Prostate gland (tissue), 2 donors: ENCODE data around the gene IL1RAPL2. TPM values are rescaled to one million over a fixed set of nuclear protein-coding genes. Genes with fewer than 3 reads are reported as not detected.

Source experiments
- DNase-seq: peaks from one replicate; pipeline ENCODE4 v3.0.0-alpha.2; 2019; ENCODE audit warnings: low spot score
- H3K27ac ChIP-seq, 2 donors: fragments of 200-600 bp; sonication (generic); 2 replicates each; pipeline ENCODE4 v1.5.1; 2017 to 2019
- H3K27me3 ChIP-seq: fragments of 200-600 bp; sonication (generic); replicated peaks from 2 replicates; pipeline ENCODE4 v1.5.1; 2019; ENCODE audit not compliant: insufficient read depth
- H3K36me3 ChIP-seq, 2 donors: fragments of 200-600 bp; sonication (generic); 1 replicate in 1 of 2; 2 replicates in 1 of 2; pipeline versions ENCODE4 v1.5.1 to v1.8.1; 2017 to 2019
- H3K4me1 ChIP-seq: fragments of 200-600 bp; sonication (generic); replicated peaks from 2 replicates; pipeline ENCODE4 v1.5.1; 2019
- H3K4me3 ChIP-seq, 2 donors: fragments of 200-600 bp; sonication (generic); 2 replicates each; pipeline ENCODE4 v1.5.1; 2017 to 2019
- H3K9me3 ChIP-seq: fragments of 200-600 bp; sonication (generic); 2 replicates; pipeline ENCODE4 v1.5.1; 2017
- POLR2A ChIP-seq: fragments of 450-650 bp; IDR thresholded peaks from one replicate; pipeline ENCODE4 v1.6.1; 2016; ENCODE audit warnings: antibody characterized with exemption, mild to moderate bottlenecking
- POLR2AphosphoS5 ChIP-seq: sonication (generic); formaldehyde crosslinking; IDR thresholded peaks from one replicate; pipeline ENCODE4 v1.6.1; 2017; ENCODE audit warnings: antibody characterized with exemption
- WGBS: methylation state at CpG from one replicate; pipeline ENCODE4 v1.1.5; 2018; 5-methylcytosine and 5-hydroxymethylcytosine counted together
- intact Hi-C: fragments of 100-400 bp; cut with DNase I; formaldehyde crosslinking; loops from one replicate; pipeline ENCODE4 v1.14.2; 2022
- total RNA-seq, 2 donors: library from RNA; depleted of rRNA; stranded (reverse); fragments of >200 nt; gene quantifications; one replicate each; pipeline ENCODE4 v1.1.0, GENCODE V29; 2016
- TF ChIP-seq, protein P1 (sequence below), 4 experiments: fragments of 200-600 bp in 2 of 4; fragments of 450-650 bp in 2 of 4; sonication (generic) in 2 of 4; IDR thresholded peaks; 1 replicate in 3 of 4; 2 replicates in 1 of 4; pipeline ENCODE4 v1.5.1; 2016 to 2019; ENCODE audit warnings: antibody characterized with exemption in 4 of 4, mild to moderate bottlenecking in 2 of 4, moderate library complexity in 2 of 4

The IL1RAPL2 gene
- total RNA-seq, 2 donors from 2014 or later = 0.51 TPM; not detected in 1

DNA sequence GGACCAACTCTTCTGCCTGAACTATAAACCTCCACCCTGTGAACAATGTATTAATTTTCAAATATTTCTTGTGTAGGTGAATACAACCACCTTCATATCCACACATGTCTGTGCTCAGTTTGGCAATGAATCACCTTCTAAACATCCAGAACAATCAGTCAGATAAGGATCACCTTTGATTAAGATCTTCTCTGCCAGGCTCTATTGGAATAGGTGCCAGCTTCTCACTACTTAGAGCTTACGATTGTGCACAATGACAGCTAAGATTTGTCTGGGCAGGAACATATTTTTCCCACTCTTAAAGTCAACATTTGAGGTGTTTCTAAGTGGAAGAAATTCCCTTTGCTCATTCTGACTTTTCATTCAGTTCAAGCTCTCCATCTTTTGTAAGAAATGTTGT is 237.2 kb downstream of the IL1RAPL2 start:
- no peak for DNase-seq

DNA sequence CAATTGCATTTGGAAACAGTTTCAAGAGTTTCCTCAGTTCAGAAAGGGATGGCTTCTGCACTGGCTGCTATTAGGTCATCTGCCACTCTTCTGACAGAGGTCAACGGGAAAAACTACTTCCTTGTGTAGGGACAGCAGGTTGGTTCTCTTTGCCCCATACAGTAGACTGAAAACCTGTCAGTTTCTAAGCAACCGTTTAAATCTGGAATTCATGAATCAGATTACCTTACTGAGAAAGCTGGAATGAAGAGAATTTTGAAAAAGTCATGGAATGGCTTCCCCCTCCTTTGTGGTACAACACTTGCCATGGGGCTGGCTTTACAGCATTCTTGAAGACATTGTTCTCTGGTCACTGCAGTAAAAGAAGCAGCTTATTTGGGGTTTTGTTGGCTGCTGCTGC is 240.3 kb downstream of the IL1RAPL2 start:
- 35% methylated on average over 2 of the region's 2 CpGs for WGBS
- TF ChIP-seq, protein P1, sequence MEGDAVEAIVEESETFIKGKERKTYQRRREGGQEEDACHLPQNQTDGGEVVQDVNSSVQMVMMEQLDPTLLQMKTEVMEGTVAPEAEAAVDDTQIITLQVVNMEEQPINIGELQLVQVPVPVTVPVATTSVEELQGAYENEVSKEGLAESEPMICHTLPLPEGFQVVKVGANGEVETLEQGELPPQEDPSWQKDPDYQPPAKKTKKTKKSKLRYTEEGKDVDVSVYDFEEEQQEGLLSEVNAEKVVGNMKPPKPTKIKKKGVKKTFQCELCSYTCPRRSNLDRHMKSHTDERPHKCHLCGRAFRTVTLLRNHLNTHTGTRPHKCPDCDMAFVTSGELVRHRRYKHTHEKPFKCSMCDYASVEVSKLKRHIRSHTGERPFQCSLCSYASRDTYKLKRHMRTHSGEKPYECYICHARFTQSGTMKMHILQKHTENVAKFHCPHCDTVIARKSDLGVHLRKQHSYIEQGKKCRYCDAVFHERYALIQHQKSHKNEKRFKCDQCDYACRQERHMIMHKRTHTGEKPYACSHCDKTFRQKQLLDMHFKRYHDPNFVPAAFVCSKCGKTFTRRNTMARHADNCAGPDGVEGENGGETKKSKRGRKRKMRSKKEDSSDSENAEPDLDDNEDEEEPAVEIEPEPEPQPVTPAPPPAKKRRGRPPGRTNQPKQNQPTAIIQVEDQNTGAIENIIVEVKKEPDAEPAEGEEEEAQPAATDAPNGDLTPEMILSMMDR (IDR thresholded peaks at IDR 0.05) = no peak
- TF ChIP-seq POLR2AphosphoS5 = no peak
- no peak for TF ChIP-seq POLR2A
- no peaks in the 10 kb centered on the region for H3K9me3 ChIP-seq
- no peaks in the 10 kb centered on the region for H3K4me1 ChIP-seq
- no peaks in the 10 kb centered on the region for H3K36me3 ChIP-seq
- no peaks in the 10 kb centered on the region for H3K27me3 ChIP-seq
- no peak overlapping the region for H3K27ac ChIP-seq
- H3K4me3 ChIP-seq = no peak overlapping the region
- no peak for DNase-seq
- intact Hi-C loops = no loop called here

More for the DNA sequence above, 237.2 kb downstream of the IL1RAPL2 start:
- intact Hi-C loops = no loop called here
- Histone ChIP-seq H3K27ac (no peak overlapping the region), H3K9me3 (no peaks in the 10 kb centered on the region), H3K27me3 (no peaks in the 10 kb centered on the region), H3K36me3 (no peaks in the 10 kb centered on the region), H3K4me3 (no peak overlapping the region), H3K4me1 (no peaks in the 10 kb centered on the region)
- 70% methylated on average over 1 of the region's 1 CpG for WGBS
- TF ChIP-seq, protein P1 (IDR thresholded peaks at IDR 0.05) = no peak
- TF ChIP-seq POLR2A = no peak
- no peak for TF ChIP-seq POLR2AphosphoS5

DNA sequence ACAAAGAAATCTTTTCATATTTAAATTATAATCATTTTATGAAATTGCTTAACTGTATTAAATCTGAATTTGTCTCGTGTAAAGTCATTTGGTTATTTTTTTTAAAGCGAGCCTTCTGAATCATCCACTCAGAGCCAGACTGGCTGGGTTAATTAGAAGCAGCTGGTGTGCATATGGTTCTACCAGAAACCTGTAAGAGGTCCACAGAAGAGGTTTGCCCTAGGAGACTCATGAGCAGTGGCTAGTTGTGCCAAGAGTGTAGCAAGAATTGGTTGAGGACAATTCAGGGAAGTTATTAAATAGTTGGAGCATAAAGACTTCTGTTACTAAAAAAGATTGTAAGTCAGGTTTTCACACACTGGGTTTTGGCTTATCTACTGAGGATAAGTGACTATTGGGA is 267.4 kb downstream of the IL1RAPL2 start:
- DNase-seq = no peak
- Histone ChIP-seq H3K36me3 (no peaks in the 10 kb centered on the region), H3K4me1 (no peaks in the 10 kb centered on the region), H3K27me3 (no peaks in the 10 kb centered on the region), H3K9me3 (no peaks in the 10 kb centered on the region), H3K4me3 (no peak overlapping the region), H3K27ac (no peak overlapping the region)
- WGBS = 73% methylated on average over 2 of the region's 2 CpGs
- intact Hi-C loops = no loop called here
- TF ChIP-seq POLR2AphosphoS5 (no peak), POLR2A (no peak)
- TF ChIP-seq, protein P1 (IDR thresholded peaks at IDR 0.05) = no peak

DNA sequence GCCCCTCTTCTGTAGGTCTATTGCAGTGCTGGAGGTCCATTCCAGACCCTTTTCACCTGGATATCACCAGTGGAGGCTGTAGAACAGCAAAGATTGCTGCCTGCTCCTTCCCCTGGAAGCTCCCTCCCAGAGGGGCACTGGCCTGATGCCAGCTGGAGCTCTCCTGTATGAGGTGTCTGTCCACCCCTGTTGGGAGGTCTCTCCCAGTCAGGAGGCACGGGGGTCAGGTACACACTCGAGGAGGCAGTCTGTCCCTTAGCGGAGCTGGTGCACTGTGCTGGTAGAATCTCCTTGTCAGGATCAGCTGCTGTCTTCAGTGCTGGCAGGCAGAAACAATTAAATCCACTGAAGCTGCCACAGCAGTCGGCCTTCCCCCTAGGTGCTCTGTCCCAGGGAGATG is 276.6 kb downstream of the IL1RAPL2 start:
- WGBS = 38% methylated on average over 1 of the region's 4 CpGs
- intact Hi-C loops = no loop called here
- no peak for DNase-seq

DNA sequence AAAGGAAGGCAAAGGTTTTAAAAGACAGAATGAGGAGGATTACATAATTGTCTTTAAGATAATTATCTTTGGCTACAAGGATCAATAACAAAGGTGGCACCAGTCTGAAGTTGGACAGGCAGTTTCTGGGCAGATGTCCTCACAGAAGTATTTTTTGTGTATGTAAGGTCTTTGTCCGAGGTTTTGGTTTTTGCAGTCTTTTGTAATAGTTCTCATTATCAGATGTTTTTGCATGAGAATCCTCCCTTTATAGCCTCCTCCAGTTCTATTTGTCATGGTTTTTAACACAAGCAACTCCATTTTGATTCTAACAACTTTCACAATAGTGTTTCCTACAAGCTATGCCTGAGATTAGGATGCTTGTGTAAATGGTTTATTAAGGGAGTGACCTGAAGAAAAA is 286.2 kb downstream of the IL1RAPL2 start:
- H3K4me1 ChIP-seq = no peaks in the 10 kb centered on the region

More for the DNA sequence above, 276.6 kb downstream of the IL1RAPL2 start:
- H3K4me3 ChIP-seq = no peak overlapping the region
- no peaks in the 10 kb centered on the region for H3K9me3 ChIP-seq
- H3K27me3 ChIP-seq = no peaks in the 10 kb centered on the region
- H3K4me1 ChIP-seq = no peaks in the 10 kb centered on the region
- TF ChIP-seq POLR2AphosphoS5 (no peak), POLR2A (no peak)
- TF ChIP-seq, protein P1 (IDR thresholded peaks at IDR 0.05) = no peak
- no peak overlapping the region for H3K27ac ChIP-seq
- no peaks in the 10 kb centered on the region for H3K36me3 ChIP-seq

More for the DNA sequence above, 286.2 kb downstream of the IL1RAPL2 start:
- no peak for TF ChIP-seq POLR2A
- TF ChIP-seq, protein P1 (IDR thresholded peaks at IDR 0.05) = no peak
- TF ChIP-seq POLR2AphosphoS5 = no peak
- no peaks in the 10 kb centered on the region for H3K9me3 ChIP-seq
- no peak for DNase-seq
- 87% methylated on average over 1 of the region's 1 CpG for WGBS
- H3K27me3 ChIP-seq = no peaks in the 10 kb centered on the region
- intact Hi-C loops = no loop called here
- H3K36me3 ChIP-seq = no peaks in the 10 kb centered on the region
- H3K4me3 ChIP-seq = no peak overlapping the region
- H3K27ac ChIP-seq = no peak overlapping the region
